Measurements from ENCODE around the gene CKAP2L.

The CKAP2L gene

DNA sequence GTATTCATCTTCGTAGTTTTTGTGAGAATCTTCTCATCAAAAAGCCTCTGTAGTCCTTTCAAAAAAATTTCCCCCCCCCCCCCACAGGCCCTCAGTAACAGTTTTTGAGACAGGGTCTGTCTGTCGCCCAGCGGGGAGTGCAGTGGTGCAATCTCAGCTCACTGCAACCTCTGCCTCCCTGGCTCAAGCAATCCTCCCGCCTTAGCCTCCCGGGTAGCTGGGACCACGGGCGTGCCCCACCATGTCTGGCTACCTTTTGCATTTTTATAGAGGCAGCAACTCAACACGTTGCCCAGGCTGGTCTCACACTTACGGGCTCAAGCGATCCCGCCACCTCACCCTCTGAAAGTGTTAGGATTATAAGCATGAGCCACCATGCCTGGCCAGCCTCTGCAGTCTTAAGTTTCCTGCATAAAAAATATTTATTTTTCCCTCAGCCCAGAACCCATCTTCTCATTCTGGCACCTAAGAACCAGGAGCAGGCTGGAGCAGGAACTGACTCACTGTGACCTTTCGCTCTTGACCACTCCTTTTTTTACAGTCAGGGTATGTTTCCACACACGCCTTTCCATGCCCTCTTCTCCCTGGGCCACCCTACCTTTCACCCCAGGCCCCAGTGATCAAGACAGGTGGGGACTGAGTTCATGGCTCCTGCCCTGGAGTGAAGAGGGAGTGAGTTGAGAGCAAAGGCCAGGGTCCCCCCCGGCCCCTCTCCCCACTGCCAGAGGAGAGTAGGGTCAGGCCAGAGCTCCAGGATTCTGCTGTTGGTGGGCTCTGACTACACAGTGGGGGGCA lies 76.1 kb downstream of the CKAP2L start:
- no peak for TF ChIP-seq OSR1 (CRISPR knock-in tag; IDR thresholded peaks at IDR 0.05)
- no peak for TF ChIP-seq PPARA (CRISPR knock-in tag; IDR thresholded peaks at IDR 0.05; ENCODE audit: borderline replicate concordance)
- no peak for TF ChIP-seq SNAI2 (CRISPR knock-in tag; IDR thresholded peaks at IDR 0.05)
- TF ChIP-seq, protein P1, sequence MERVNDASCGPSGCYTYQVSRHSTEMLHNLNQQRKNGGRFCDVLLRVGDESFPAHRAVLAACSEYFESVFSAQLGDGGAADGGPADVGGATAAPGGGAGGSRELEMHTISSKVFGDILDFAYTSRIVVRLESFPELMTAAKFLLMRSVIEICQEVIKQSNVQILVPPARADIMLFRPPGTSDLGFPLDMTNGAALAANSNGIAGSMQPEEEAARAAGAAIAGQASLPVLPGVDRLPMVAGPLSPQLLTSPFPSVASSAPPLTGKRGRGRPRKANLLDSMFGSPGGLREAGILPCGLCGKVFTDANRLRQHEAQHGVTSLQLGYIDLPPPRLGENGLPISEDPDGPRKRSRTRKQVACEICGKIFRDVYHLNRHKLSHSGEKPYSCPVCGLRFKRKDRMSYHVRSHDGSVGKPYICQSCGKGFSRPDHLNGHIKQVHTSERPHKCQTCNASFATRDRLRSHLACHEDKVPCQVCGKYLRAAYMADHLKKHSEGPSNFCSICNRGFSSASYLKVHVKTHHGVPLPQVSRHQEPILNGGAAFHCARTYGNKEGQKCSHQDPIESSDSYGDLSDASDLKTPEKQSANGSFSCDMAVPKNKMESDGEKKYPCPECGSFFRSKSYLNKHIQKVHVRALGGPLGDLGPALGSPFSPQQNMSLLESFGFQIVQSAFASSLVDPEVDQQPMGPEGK (CRISPR knock-in tag; IDR thresholded peaks at IDR 0.05; ENCODE audit: borderline replicate concordance): no peak
- no peak for TF ChIP-seq BACH2 (CRISPR knock-in tag; IDR thresholded peaks at IDR 0.05; ENCODE audit: borderline replicate concordance)
- TF ChIP-seq ZFP3 (CRISPR knock-in tag; IDR thresholded peaks at IDR 0.05): no peak
- no peak for TF ChIP-seq ZFP30 (CRISPR knock-in tag; IDR thresholded peaks at IDR 0.05)
- TF ChIP-seq, protein P2, sequence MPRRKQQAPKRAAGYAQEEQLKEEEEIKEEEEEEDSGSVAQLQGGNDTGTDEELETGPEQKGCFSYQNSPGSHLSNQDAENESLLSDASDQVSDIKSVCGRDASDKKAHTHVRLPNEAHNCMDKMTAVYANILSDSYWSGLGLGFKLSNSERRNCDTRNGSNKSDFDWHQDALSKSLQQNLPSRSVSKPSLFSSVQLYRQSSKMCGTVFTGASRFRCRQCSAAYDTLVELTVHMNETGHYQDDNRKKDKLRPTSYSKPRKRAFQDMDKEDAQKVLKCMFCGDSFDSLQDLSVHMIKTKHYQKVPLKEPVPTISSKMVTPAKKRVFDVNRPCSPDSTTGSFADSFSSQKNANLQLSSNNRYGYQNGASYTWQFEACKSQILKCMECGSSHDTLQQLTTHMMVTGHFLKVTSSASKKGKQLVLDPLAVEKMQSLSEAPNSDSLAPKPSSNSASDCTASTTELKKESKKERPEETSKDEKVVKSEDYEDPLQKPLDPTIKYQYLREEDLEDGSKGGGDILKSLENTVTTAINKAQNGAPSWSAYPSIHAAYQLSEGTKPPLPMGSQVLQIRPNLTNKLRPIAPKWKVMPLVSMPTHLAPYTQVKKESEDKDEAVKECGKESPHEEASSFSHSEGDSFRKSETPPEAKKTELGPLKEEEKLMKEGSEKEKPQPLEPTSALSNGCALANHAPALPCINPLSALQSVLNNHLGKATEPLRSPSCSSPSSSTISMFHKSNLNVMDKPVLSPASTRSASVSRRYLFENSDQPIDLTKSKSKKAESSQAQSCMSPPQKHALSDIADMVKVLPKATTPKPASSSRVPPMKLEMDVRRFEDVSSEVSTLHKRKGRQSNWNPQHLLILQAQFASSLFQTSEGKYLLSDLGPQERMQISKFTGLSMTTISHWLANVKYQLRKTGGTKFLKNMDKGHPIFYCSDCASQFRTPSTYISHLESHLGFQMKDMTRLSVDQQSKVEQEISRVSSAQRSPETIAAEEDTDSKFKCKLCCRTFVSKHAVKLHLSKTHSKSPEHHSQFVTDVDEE (CRISPR knock-in tag; IDR thresholded peaks at IDR 0.05): no peak
- no peak for TF ChIP-seq ZNF70 (CRISPR knock-in tag; IDR thresholded peaks at IDR 0.05)
- TF ChIP-seq TOX (CRISPR knock-in tag; IDR thresholded peaks at IDR 0.05; ENCODE audit: borderline replicate concordance): no peak
- no peak for TF ChIP-seq ISL1 (CRISPR knock-in tag; IDR thresholded peaks at IDR 0.05)
- ATAC-seq: no peak

- no peak for ATAC-seq
- TF ChIP-seq, protein P2 (CRISPR knock-in tag; IDR thresholded peaks at IDR 0.05): no peak
- TF ChIP-seq ESRRG (CRISPR knock-in tag; IDR thresholded peaks at IDR 0.05): no peak
- no peak for TF ChIP-seq ZC3H10 (CRISPR knock-in tag; IDR thresholded peaks at IDR 0.05)
- TF ChIP-seq ARNTL (CRISPR knock-in tag; IDR thresholded peaks at IDR 0.05; ENCODE audit: borderline replicate concordance, low read depth): no peak
- no peak for TF ChIP-seq ZNF565 (CRISPR knock-in tag; conservative IDR thresholded peaks at IDR 0.05; ENCODE audit: low read depth)
- no peak for TF ChIP-seq CSDC2 (CRISPR knock-in tag; IDR thresholded peaks at IDR 0.05)
- TF ChIP-seq, protein P3, sequence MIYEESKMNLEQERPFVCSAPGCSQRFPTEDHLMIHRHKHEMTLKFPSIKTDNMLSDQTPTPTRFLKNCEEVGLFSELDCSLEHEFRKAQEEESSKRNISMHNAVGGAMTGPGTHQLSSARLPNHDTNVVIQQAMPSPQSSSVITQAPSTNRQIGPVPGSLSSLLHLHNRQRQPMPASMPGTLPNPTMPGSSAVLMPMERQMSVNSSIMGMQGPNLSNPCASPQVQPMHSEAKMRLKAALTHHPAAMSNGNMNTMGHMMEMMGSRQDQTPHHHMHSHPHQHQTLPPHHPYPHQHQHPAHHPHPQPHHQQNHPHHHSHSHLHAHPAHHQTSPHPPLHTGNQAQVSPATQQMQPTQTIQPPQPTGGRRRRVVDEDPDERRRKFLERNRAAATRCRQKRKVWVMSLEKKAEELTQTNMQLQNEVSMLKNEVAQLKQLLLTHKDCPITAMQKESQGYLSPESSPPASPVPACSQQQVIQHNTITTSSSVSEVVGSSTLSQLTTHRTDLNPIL (CRISPR knock-in tag; IDR thresholded peaks at IDR 0.05; ENCODE audit: low read depth): no peak
- TF ChIP-seq PPARA (CRISPR knock-in tag; IDR thresholded peaks at IDR 0.05; ENCODE audit: borderline replicate concordance): no peak
- TF ChIP-seq GLIS3 (CRISPR knock-in tag; IDR thresholded peaks at IDR 0.05): no peak
- TF ChIP-seq ZFP3 (CRISPR knock-in tag; IDR thresholded peaks at IDR 0.05): no peak
- TF ChIP-seq SNAI2 (CRISPR knock-in tag; IDR thresholded peaks at IDR 0.05): no peak
- TF ChIP-seq BACH2 (CRISPR knock-in tag; IDR thresholded peaks at IDR 0.05; ENCODE audit: borderline replicate concordance): no peak
- TF ChIP-seq RARB (CRISPR knock-in tag; IDR thresholded peaks at IDR 0.05): no peak
- TF ChIP-seq ZNF70 (CRISPR knock-in tag; IDR thresholded peaks at IDR 0.05): no peak
- TF ChIP-seq TOX (CRISPR knock-in tag; IDR thresholded peaks at IDR 0.05; ENCODE audit: borderline replicate concordance): no peak
- TF ChIP-seq TCF4 (CRISPR knock-in tag; IDR thresholded peaks at IDR 0.05; ENCODE audit: borderline replicate concordance): no peak
- no peak for TF ChIP-seq ZNF8 (CRISPR knock-in tag; IDR thresholded peaks at IDR 0.05)
Measured at GRCh38 chr2:112687522-112687921, 76.9 kb downstream of the CKAP2L start.
